ENCODE results near the gene SRSF9.

Gene SRSF9

GRCh38 chr12:120417917-120418580 is 51.5 kb downstream of the SRSF9 start:
- H3K9me2 ChIP-seq (replicated peaks; ENCODE audit: control insufficient read depth, low read length): no peaks in the 10 kb centered on the region
- H3K79me2 ChIP-seq (ENCODE audit: control insufficient read depth, low read length): no peaks in the 10 kb centered on the region
- H3K4me2 ChIP-seq (ENCODE audit: low read length): no peak overlapping the region
- H3K27ac ChIP-seq (ENCODE audit: low read depth, low read length): no peak overlapping the region
- H3K4me3 ChIP-seq (ENCODE audit: low read length): no peak overlapping the region
- no peaks in the 10 kb centered on the region for H3K36me3 ChIP-seq (ENCODE audit: control insufficient read depth, low read length)
- no peaks in the 10 kb centered on the region; the same call in 1 of the 2 replicates for H3F3A ChIP-seq (ENCODE audit: control insufficient read depth, insufficient read depth)
- H3K4me1 ChIP-seq (ENCODE audit: control insufficient read depth, low read length): no peaks in the 10 kb centered on the region
- no peaks in the 10 kb centered on the region for H4K20me1 ChIP-seq (ENCODE audit: control insufficient read depth, insufficient read depth, low read depth, low read length)
- no peaks in the 10 kb centered on the region for H3K9me3 ChIP-seq (ENCODE audit: control insufficient read depth, insufficient read depth, low read length)
- TF ChIP-seq, protein P1, sequence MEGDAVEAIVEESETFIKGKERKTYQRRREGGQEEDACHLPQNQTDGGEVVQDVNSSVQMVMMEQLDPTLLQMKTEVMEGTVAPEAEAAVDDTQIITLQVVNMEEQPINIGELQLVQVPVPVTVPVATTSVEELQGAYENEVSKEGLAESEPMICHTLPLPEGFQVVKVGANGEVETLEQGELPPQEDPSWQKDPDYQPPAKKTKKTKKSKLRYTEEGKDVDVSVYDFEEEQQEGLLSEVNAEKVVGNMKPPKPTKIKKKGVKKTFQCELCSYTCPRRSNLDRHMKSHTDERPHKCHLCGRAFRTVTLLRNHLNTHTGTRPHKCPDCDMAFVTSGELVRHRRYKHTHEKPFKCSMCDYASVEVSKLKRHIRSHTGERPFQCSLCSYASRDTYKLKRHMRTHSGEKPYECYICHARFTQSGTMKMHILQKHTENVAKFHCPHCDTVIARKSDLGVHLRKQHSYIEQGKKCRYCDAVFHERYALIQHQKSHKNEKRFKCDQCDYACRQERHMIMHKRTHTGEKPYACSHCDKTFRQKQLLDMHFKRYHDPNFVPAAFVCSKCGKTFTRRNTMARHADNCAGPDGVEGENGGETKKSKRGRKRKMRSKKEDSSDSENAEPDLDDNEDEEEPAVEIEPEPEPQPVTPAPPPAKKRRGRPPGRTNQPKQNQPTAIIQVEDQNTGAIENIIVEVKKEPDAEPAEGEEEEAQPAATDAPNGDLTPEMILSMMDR (IDR thresholded peaks at IDR 0.05; ENCODE audit: low read depth, low read length, poor library complexity, severe bottlenecking): no peak
- no peak for TF ChIP-seq EZH2phosphoT487 (IDR thresholded peaks at IDR 0.05; ENCODE audit: borderline replicate concordance, low read length)
- H3K27me3 ChIP-seq (ENCODE audit: control insufficient read depth, low read length): no peaks in the 10 kb centered on the region

GRCh38 chr12:120416490-120417216 is 52.9 kb downstream of the SRSF9 start:
- Histone ChIP-seq H4K20me1 (ENCODE audit: control insufficient read depth, insufficient read depth, low read depth, low read length) (no peaks in the 10 kb centered on the region), H3K9me3 (ENCODE audit: control insufficient read depth, insufficient read depth, low read length) (no peaks in the 10 kb centered on the region), H3K79me2 (ENCODE audit: control insufficient read depth, low read length) (no peaks in the 10 kb centered on the region), H3K4me2 (ENCODE audit: low read length) (no peak overlapping the region), H3K27ac (ENCODE audit: low read depth, low read length) (no peak overlapping the region), H3K36me3 (ENCODE audit: control insufficient read depth, low read length) (no peaks in the 10 kb centered on the region), H3K27me3 (ENCODE audit: control insufficient read depth, low read length) (0 out of 2 replicates have a peak, but pooled peaks cover 3% of the 10 kb centered on the region), H3F3A (ENCODE audit: control insufficient read depth, insufficient read depth) (no peaks in the 10 kb centered on the region; the same call in 1 of the 2 replicates), H3K9me2 (replicated peaks; ENCODE audit: control insufficient read depth, low read length) (no peaks in the 10 kb centered on the region), H3K4me3 (ENCODE audit: low read length) (no peak overlapping the region), H3K4me1 (ENCODE audit: control insufficient read depth, low read length) (no peaks in the 10 kb centered on the region)
- TF ChIP-seq, protein P1 (IDR thresholded peaks at IDR 0.05; ENCODE audit: low read depth, low read length, poor library complexity, severe bottlenecking): no peak
- TF ChIP-seq EZH2phosphoT487 (IDR thresholded peaks at IDR 0.05; ENCODE audit: borderline replicate concordance, low read length): no peak

DNA sequence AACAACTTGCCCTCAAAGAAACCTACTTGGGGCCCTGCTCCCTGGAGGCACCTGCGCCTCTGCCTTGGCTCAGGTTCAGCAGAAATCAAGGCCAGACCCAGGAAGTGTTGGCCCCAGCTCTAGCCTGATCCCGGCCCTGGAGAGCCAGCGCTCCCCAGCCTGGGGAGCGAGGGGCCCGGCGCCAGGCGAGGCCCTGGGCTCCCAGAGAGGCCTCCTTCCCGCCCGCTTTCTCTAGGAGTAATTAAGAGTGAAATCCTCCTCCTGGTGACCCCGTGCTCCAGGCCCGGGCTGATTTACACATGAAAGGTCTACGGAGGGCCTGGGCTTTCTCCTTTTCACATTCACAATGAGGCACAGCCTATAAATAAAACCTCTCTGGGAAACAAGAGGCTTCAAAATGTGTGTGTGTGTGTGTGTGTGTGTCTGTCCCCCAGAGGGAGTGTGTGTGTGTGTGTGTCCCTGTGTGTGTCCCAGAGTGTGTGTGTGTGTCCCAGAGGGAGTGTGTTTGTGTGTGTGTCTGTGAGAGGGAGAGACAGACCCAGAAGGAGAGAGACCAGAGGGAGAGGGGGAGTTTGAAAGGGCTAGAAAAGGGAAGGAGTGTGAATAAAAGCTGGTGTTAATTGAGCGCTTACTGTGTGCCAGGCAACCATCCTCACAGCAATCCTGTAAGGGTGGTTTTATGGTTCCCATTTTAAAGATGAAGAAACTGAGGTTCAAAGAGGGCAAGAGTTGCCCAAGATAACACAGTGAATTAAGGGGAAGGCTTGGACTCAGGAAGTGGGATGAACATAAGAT is 55.5 kb downstream of the SRSF9 start:
- H3K27me3 ChIP-seq (ENCODE audit: control insufficient read depth, low read length): 0 out of 2 replicates have a peak, but pooled peaks cover 3% of the 10 kb centered on the region
- H3K9me2 ChIP-seq (replicated peaks; ENCODE audit: control insufficient read depth, low read length): no peaks in the 10 kb centered on the region
- H4K20me1 ChIP-seq (ENCODE audit: control insufficient read depth, insufficient read depth, low read depth, low read length): no peaks in the 10 kb centered on the region
- H3K4me1 ChIP-seq (ENCODE audit: control insufficient read depth, low read length): no peaks in the 10 kb centered on the region
- H3K27ac ChIP-seq (ENCODE audit: low read depth, low read length): no peak overlapping the region
- no peaks in the 10 kb centered on the region for H3K9me3 ChIP-seq (ENCODE audit: control insufficient read depth, insufficient read depth, low read length)
- H3K79me2 ChIP-seq (ENCODE audit: control insufficient read depth, low read length): no peaks in the 10 kb centered on the region
- TF ChIP-seq, protein P1 (IDR thresholded peaks at IDR 0.05; ENCODE audit: low read depth, low read length, poor library complexity, severe bottlenecking): no peak
- TF ChIP-seq EZH2phosphoT487 (IDR thresholded peaks at IDR 0.05; ENCODE audit: borderline replicate concordance, low read length): no peak
- H3K36me3 ChIP-seq (ENCODE audit: control insufficient read depth, low read length): no peaks in the 10 kb centered on the region
- no peak overlapping the region for H3K4me2 ChIP-seq (ENCODE audit: low read length)
- H3K4me3 ChIP-seq (ENCODE audit: low read length): no peak overlapping the region
- H3F3A ChIP-seq (ENCODE audit: control insufficient read depth, insufficient read depth): no peaks in the 10 kb centered on the region; the same call in 1 of the 2 replicates

Data from DOHH2 (cell line).